MM.1S (cell line): ENCODE measurements around the gene RPL7A.

Source experiments
- DNase-seq: peaks from one replicate; pipeline ENCODE4 v3.0.0-alpha.2; 2015
- H2AFZ ChIP-seq: fragments of 300-600 bp; sonication (generic); 2 replicates; pipeline ENCODE4 v1.6.0; 2016; ENCODE audit warnings: antibody characterized with exemption, low read length
- H3F3A ChIP-seq: fragments of 300-600 bp; sonication (generic); 2 replicates; pipeline ENCODE4 v1.6.1; 2016; ENCODE audit warnings: mild to moderate bottlenecking, antibody characterized with exemption, low read length, moderate library complexity, mixed read lengths; ENCODE audit not compliant: insufficient read depth
- H3K27ac ChIP-seq: fragments of 300-600 bp; sonication (generic); 2 replicates; pipeline ENCODE4 v1.5.1; 2016; ENCODE audit warnings: mild to moderate bottlenecking, low read length
- H3K27me3 ChIP-seq: fragments of 300-600 bp; sonication (generic); replicated peaks from 2 replicates; pipeline ENCODE4 v1.6.0; 2016; ENCODE audit warnings: low read length; ENCODE audit not compliant: insufficient read depth
- H3K36me3 ChIP-seq: fragments of 300-600 bp; sonication (generic); replicated peaks from 2 replicates; pipeline ENCODE4 v1.6.1; 2016; ENCODE audit warnings: mild to moderate bottlenecking, low read length, mixed read lengths; ENCODE audit not compliant: insufficient read depth
- H3K4me1 ChIP-seq: fragments of 300-600 bp; sonication (generic); 2 replicates; pipeline ENCODE4 v1.6.1; 2016; ENCODE audit warnings: low read length, mixed read lengths
- H3K4me2 ChIP-seq: fragments of 300-600 bp; sonication (generic); 2 replicates; pipeline ENCODE4 v1.6.0; 2016; ENCODE audit warnings: low read depth, low read length
- H3K4me3 ChIP-seq: fragments of 300-600 bp; sonication (generic); 2 replicates; pipeline ENCODE4 v1.5.1; 2016; ENCODE audit warnings: low read length, mixed read lengths
- H3K79me2 ChIP-seq: fragments of 300-600 bp; sonication (generic); 2 replicates; pipeline ENCODE4 v1.6.1; 2016; ENCODE audit warnings: mixed run types, low read length, mixed read lengths
- H3K9ac ChIP-seq: fragments of 300-600 bp; sonication (generic); 2 replicates; pipeline ENCODE4 v1.6.1; 2016; ENCODE audit warnings: low read length, mixed read lengths
- H3K9me2 ChIP-seq: fragments of 300-600 bp; sonication (generic); replicated peaks from 2 replicates; pipeline ENCODE4 v1.6.1; 2016; ENCODE audit warnings: mild to moderate bottlenecking, low read length, mixed read lengths; ENCODE audit not compliant: insufficient read depth
- H3K9me3 ChIP-seq: fragments of 300-600 bp; sonication (generic); replicated peaks from 2 replicates; pipeline ENCODE4 v1.6.1; 2016; ENCODE audit warnings: mild to moderate bottlenecking, low read length, mixed read lengths; ENCODE audit not compliant: insufficient read depth
- H4K20me1 ChIP-seq: fragments of 300-600 bp; sonication (generic); 2 replicates; pipeline ENCODE4 v1.6.1; 2016; ENCODE audit warnings: mild to moderate bottlenecking, low read length, moderate library complexity, mixed read lengths; ENCODE audit not compliant: insufficient read depth
- CTCF ChIP-seq: fragments of 300-600 bp; sonication (generic); IDR thresholded peaks from 2 replicates; pipeline ENCODE4 v1.5.1; 2016; ENCODE audit warnings: antibody characterized with exemption, low read length, mixed read lengths
- EZH2 ChIP-seq: fragments of 300-600 bp; sonication (generic); optimal IDR thresholded peaks from 2 replicates; pipeline ENCODE3; 2017; ENCODE audit warnings: low read depth, mild to moderate bottlenecking, antibody characterized with exemption, low read length, mixed read lengths
- EZH2phosphoT487 ChIP-seq: fragments of 300-600 bp; sonication (generic); IDR thresholded peaks from 2 replicates; pipeline ENCODE4 v1.6.1; 2018; ENCODE audit warnings: antibody characterized with exemption, low read length

RPL7A gene

GRCh38 chr9:133332381-133332730, 15.7 kb upstream of the RPL7A start:
- Histone ChIP-seq H3K9ac (no peak overlapping the region), H2AFZ (no peak overlapping the region), H3F3A (peaks cover 6% of the 10 kb centered on the region; the same call in 1 of the 2 replicates), H3K27ac (no peak overlapping the region), H3K9me3 (no peaks in the 10 kb centered on the region), H3K4me1 (0 out of 2 replicates have a peak, but pooled peaks cover 4% of the 10 kb centered on the region), H3K79me2 (peaks cover 19% of the 10 kb centered on the region), H3K27me3 (peaks cover 7% of the 10 kb centered on the region), H3K4me3 (no peak overlapping the region), H3K4me2 (no peak overlapping the region), H4K20me1 (no peaks in the 10 kb centered on the region), H3K36me3 (peaks cover 13% of the 10 kb centered on the region), H3K9me2 (no peaks in the 10 kb centered on the region)
- no peak for TF ChIP-seq EZH2
- TF ChIP-seq CTCF = no peak
- TF ChIP-seq EZH2phosphoT487 = no peak
- no peak for DNase-seq

- Histone ChIP-seq H2AFZ (no peak overlapping the region), H3K27me3 (0 out of 2 replicates have a peak, but pooled peaks cover under 1% of the 10 kb centered on the region), H4K20me1 (no peaks in the 10 kb centered on the region), H3K79me2 (peaks cover 19% of the 10 kb centered on the region), H3F3A (peaks cover 10% of the 10 kb centered on the region; the same call in 1 of the 2 replicates), H3K27ac (no peak overlapping the region), H3K36me3 (peaks cover 13% of the 10 kb centered on the region), H3K9me3 (no peaks in the 10 kb centered on the region), H3K9ac (no peak overlapping the region), H3K4me1 (0 out of 2 replicates have a peak, but pooled peaks cover 4% of the 10 kb centered on the region), H3K9me2 (no peaks in the 10 kb centered on the region), H3K4me2 (no peak overlapping the region), H3K4me3 (no peak overlapping the region)
- DNase-seq = no peak
- TF ChIP-seq EZH2phosphoT487 (no peak), CTCF (no peak), EZH2 (no peak)
Measured at GRCh38 chr9:133333011-133333410, 15.0 kb upstream of the RPL7A start.

- H3K4me2 ChIP-seq = no peak overlapping the region
- no peak overlapping the region for H3K9ac ChIP-seq
- no peak for TF ChIP-seq EZH2
- TF ChIP-seq EZH2phosphoT487 = no peak
- no peak for TF ChIP-seq CTCF
Measured at GRCh38 chr9:133333566-133333965, 14.5 kb upstream of the RPL7A start.

More at GRCh38 chr9:133333566-133333965, 14.5 kb upstream of the RPL7A start:
- Histone ChIP-seq H3F3A (peaks cover 10% of the 10 kb centered on the region; the same call in 1 of the 2 replicates), H3K27me3 (no peaks in the 10 kb centered on the region), H3K27ac (no peak overlapping the region), H2AFZ (no peak overlapping the region), H3K79me2 (peaks cover 19% of the 10 kb centered on the region), H3K9me3 (no peaks in the 10 kb centered on the region), H3K36me3 (peaks cover 13% of the 10 kb centered on the region), H3K4me3 (no peak overlapping the region), H3K9me2 (no peaks in the 10 kb centered on the region), H3K4me1 (0 out of 2 replicates have a peak, but pooled peaks cover 4% of the 10 kb centered on the region), H4K20me1 (no peaks in the 10 kb centered on the region)
- DNase-seq = no peak
